ENCODE results near the gene LMNA. TPM values are rescaled to one million over a fixed set of nuclear protein-coding genes. Genes with fewer than 3 reads are reported as not detected.

LMNA gene
- total RNA-seq, 1 experiment from 2014 or later = 68.8 TPM

GRCh38 chr1:156153362-156153761 lies 38.9 kb downstream of the LMNA start, which contains the start of gene SEMA4A (continued):
- TF ChIP-seq FOXP4 (CRISPR knock-in tag; IDR thresholded peaks at IDR 0.05) (no peak), ERG (CRISPR knock-in tag; IDR thresholded peaks at IDR 0.05) (no peak), ZNF396 (CRISPR knock-in tag; IDR thresholded peaks at IDR 0.05; ENCODE audit: borderline replicate concordance) (no peak), NR2C2 (CRISPR knock-in tag; IDR thresholded peaks at IDR 0.05) (no peak), STAT6 (CRISPR knock-in tag; conservative IDR thresholded peaks at IDR 0.05; ENCODE audit: low read depth) (no peak), NFE2L1 (CRISPR knock-in tag; IDR thresholded peaks at IDR 0.05) (no peak), OVOL2 (CRISPR knock-in tag; IDR thresholded peaks at IDR 0.05; ENCODE audit: borderline replicate concordance) (no peak), ZNF423 (CRISPR knock-in tag; IDR thresholded peaks at IDR 0.05) (no peak)

- ATAC-seq = no peak
These were observed 39.8 kb downstream of the LMNA start for GRCh38 chr1:156154317-156154749.

More at GRCh38 chr1:156154317-156154749, 39.8 kb downstream of the LMNA start:
- TF ChIP-seq FOXK1 (CRISPR knock-in tag; IDR thresholded peaks at IDR 0.05) = no peak
- TF ChIP-seq USF2 (CRISPR knock-in tag; IDR thresholded peaks at IDR 0.05) = no peak
- no peak for TF ChIP-seq PREB (CRISPR knock-in tag; IDR thresholded peaks at IDR 0.05; ENCODE audit: borderline replicate concordance)
- TF ChIP-seq NR2C2 (CRISPR knock-in tag; IDR thresholded peaks at IDR 0.05) = no peak
- TF ChIP-seq TP53 (CRISPR knock-in tag; IDR thresholded peaks at IDR 0.05) = no peak
- no peak for TF ChIP-seq AR (CRISPR knock-in tag; IDR thresholded peaks at IDR 0.05)
- TF ChIP-seq CBFB (CRISPR knock-in tag; IDR thresholded peaks at IDR 0.05; ENCODE audit: low read depth) = no peak
- TF ChIP-seq E2F4 (CRISPR knock-in tag; IDR thresholded peaks at IDR 0.05; ENCODE audit: borderline replicate concordance, low read depth) = no peak
- TF ChIP-seq JUN (CRISPR knock-in tag; IDR thresholded peaks at IDR 0.05) = no peak
- TF ChIP-seq ZNF219 (CRISPR knock-in tag; IDR thresholded peaks at IDR 0.05; ENCODE audit: borderline replicate concordance) = no peak
- TF ChIP-seq GRHL2 (CRISPR knock-in tag; IDR thresholded peaks at IDR 0.05; ENCODE audit: insufficient replicate concordance, severe bottlenecking) = no peak
- TF ChIP-seq GTF2I (CRISPR knock-in tag; conservative IDR thresholded peaks at IDR 0.05) = no peak
- TF ChIP-seq USF1 (CRISPR knock-in tag; IDR thresholded peaks at IDR 0.05) = no peak
- TF ChIP-seq TCF7 (CRISPR knock-in tag; IDR thresholded peaks at IDR 0.05; ENCODE audit: low read depth) = no peak
- H3K36me3 Mint-ChIP-seq = no peaks in the 10 kb centered on the region
- no peak overlapping the region for H3K4me3 Mint-ChIP-seq
- no peaks in the 10 kb centered on the region for H3K27me3 Mint-ChIP-seq (ENCODE audit: low read depth)
- no peaks in the 10 kb centered on the region for H3K9me3 Mint-ChIP-seq
- no peak for DNase-seq (ENCODE audit: low spot score)
- ChIA-PET POLR2A (interaction anchor here (0.6 kb wide), 1 partner anchor 46 kb away, joined by 3 read pairs; no protein-coding TSS in a partner anchor), CTCF (interaction anchor here (1.2 to 3.0 kb wide), 4 partner anchors 17 to 71 kb away, joined by 3 to 11 read pairs (median 4); partner anchors contain the start of gene PMF1)
- no peak overlapping the region for H3K27ac Mint-ChIP-seq
- H3K4me1 Mint-ChIP-seq = peaks cover 59% of the 10 kb centered on the region
